DMS 273 (cell line): Measurements from ENCODE around the gene ZNF765.
"Not testable (repeated sequence)": the region's sequence is repeated elsewhere in the genome, so short reads cannot be mapped to it uniquely, and the experiment has no call there.

Experiments
- DNase-seq: peaks from one replicate; lab custom pipeline; 2025; ENCODE audit not compliant: unreplicated experiment; lab: John Stamatoyannopoulos, UW

ZNF765 gene

DNA sequence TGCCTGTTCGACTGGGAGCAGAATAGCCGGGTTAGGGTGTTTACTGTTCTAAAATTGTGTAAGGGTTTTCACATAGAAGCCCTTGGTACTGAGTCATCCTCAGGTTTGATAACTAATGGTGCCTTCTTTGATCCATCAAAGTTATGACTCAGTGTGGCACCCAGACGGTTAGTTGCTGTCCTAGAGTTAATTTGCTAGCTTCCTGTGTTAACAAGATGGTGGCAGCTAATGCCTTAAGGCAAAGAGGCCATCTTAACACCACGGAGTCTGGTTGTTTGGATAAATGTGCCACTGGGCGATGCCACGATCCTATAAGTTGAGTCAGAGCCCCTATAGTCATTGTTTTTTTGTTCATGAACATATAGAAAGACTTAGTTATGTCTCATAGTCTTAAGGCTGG is 80.5 kb downstream of the ZNF765 start:
- DNase-seq, result not testable (repeated sequence)
